Mucosa of stomach (tissue), 1 donor: Measurements from ENCODE around the gene MROH8.

ENCODE experiments used
- H3K27me3 ChIP-seq: one replicate; pipeline ENCODE4 v1.7.0; 2013; ENCODE audit warnings: mild to moderate bottlenecking, low read length; ENCODE audit not compliant: control insufficient read depth, insufficient read depth
- H3K36me3 ChIP-seq: one replicate; pipeline ENCODE4 v1.7.0; 2013; ENCODE audit warnings: low read length; ENCODE audit not compliant: control insufficient read depth, insufficient read depth
- H3K4me1 ChIP-seq: one replicate; pipeline ENCODE4 v1.7.0; 2013; ENCODE audit warnings: mild to moderate bottlenecking, low read length; ENCODE audit not compliant: control insufficient read depth, insufficient read depth
- H3K4me3 ChIP-seq: one replicate; pipeline ENCODE4 v1.7.0; 2013; ENCODE audit warnings: low read length
- H3K9ac ChIP-seq: one replicate; pipeline ENCODE4 v1.7.0; 2013; ENCODE audit warnings: mild to moderate bottlenecking, low read length, moderate library complexity
- H3K9me3 ChIP-seq: one replicate; pipeline ENCODE4 v1.7.0; 2013; ENCODE audit warnings: mild to moderate bottlenecking, low read length, moderate library complexity; ENCODE audit not compliant: control insufficient read depth
- donor health status: Pancreatic carcinoma.

The MROH8 gene

GRCh38 chr20:37209661-37210314 is 30.4 kb upstream of the MROH8 start:
- Histone ChIP-seq H3K4me1 (no peaks in the 10 kb centered on the region), H3K27me3 (no peaks in the 10 kb centered on the region), H3K9ac (no peak overlapping the region), H3K4me3 (no peak overlapping the region), H3K36me3 (peaks cover 17% of the 10 kb centered on the region), H3K9me3 (no peaks in the 10 kb centered on the region)

DNA sequence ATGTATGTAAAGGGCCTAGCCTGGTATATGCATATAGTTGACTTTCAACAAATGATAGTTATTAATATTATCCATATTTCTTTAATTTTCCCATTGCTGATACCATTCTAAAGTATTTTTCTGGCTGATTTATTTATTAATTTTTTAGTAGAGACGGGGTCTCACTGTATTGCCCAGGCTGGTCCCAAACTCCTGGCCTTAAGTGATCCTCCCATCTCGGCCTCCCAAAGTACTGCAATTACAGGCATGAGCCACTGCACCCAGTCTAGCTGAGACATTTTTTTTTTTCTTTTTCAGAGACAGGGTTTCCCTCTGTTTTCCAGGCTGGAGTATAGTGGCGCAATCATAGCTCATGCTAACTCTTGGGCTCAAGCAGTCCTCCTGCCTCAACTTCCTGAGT is 29.8 kb upstream of the MROH8 start:
- Histone ChIP-seq H3K9me3 (no peaks in the 10 kb centered on the region), H3K4me1 (no peaks in the 10 kb centered on the region), H3K27me3 (no peaks in the 10 kb centered on the region), H3K36me3 (peaks cover 23% of the 10 kb centered on the region), H3K9ac (no peak overlapping the region), H3K4me3 (no peak overlapping the region)

- Histone ChIP-seq H3K9me3 (no peaks in the 10 kb centered on the region), H3K36me3 (peaks cover 25% of the 10 kb centered on the region), H3K9ac (no peak overlapping the region)
Measured at GRCh38 chr20:37207171-37207570, 27.8 kb upstream of the MROH8 start.

GRCh38 chr20:37205794-37206193 is 26.4 kb upstream of the MROH8 start:
- Histone ChIP-seq H3K4me1 (no peaks in the 10 kb centered on the region), H3K9ac (no peak overlapping the region), H3K27me3 (no peaks in the 10 kb centered on the region), H3K36me3 (peaks cover 25% of the 10 kb centered on the region), H3K9me3 (no peaks in the 10 kb centered on the region), H3K4me3 (no peak overlapping the region)

More at GRCh38 chr20:37207171-37207570, 27.8 kb upstream of the MROH8 start:
- H3K27me3 ChIP-seq = no peaks in the 10 kb centered on the region
- H3K4me1 ChIP-seq = no peaks in the 10 kb centered on the region
- no peak overlapping the region for H3K4me3 ChIP-seq

DNA sequence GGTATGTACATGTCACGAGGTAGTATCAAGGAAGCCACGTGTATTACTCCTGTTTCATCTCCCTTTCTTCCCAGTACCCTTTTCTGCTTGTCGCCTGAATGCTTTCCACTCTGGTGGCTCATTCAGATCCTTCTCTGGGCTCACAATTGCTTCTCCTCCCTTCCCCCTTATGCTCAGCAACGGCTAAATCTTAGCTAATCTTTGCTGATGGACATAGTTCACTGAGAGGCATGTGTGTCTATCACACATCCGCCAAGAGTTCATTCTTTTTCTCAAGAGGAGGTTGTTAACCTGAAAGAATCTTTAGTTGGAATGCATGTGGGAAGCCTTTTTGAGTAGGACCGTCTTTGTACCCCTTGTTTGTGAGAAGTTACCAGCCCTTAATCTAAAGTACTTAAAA is 25.8 kb upstream of the MROH8 start:
- Histone ChIP-seq H3K4me3 (no peak overlapping the region), H3K27me3 (no peaks in the 10 kb centered on the region), H3K4me1 (no peaks in the 10 kb centered on the region), H3K9me3 (no peaks in the 10 kb centered on the region), H3K9ac (no peak overlapping the region), H3K36me3 (peaks cover 25% of the 10 kb centered on the region)

DNA sequence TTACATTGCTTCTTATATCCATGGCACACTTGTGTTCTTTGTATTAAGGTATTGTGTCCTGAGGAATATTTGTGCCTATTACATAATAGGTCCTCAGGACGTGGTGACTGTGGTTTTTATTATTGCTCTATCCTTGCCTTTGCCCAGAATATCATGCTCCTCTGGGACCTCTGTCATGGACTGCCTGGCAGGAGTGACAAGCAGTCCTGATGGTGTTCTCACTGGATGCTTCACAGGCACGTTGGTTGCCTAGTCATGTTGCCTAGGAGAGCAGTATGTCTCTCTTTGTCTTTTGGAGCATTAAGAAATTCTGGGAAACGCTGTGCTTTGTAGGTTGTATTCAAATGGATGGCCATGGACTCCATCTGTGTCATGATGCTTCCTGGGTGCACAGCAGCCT is 24.7 kb upstream of the MROH8 start:
- H3K36me3 ChIP-seq = peaks cover 28% of the 10 kb centered on the region
- H3K4me1 ChIP-seq = no peaks in the 10 kb centered on the region
- H3K27me3 ChIP-seq = no peaks in the 10 kb centered on the region
- no peak overlapping the region for H3K9ac ChIP-seq
- H3K4me3 ChIP-seq = no peak overlapping the region
- H3K9me3 ChIP-seq = no peaks in the 10 kb centered on the region

- H3K36me3 ChIP-seq = peaks cover 23% of the 10 kb centered on the region
- no peak overlapping the region for H3K9ac ChIP-seq
- H3K4me3 ChIP-seq = no peak overlapping the region
- no peaks in the 10 kb centered on the region for H3K9me3 ChIP-seq
- no peaks in the 10 kb centered on the region for H3K4me1 ChIP-seq
- H3K27me3 ChIP-seq = no peaks in the 10 kb centered on the region
Measured at GRCh38 chr20:37202267-37202943, 23.1 kb upstream of the MROH8 start.

DNA sequence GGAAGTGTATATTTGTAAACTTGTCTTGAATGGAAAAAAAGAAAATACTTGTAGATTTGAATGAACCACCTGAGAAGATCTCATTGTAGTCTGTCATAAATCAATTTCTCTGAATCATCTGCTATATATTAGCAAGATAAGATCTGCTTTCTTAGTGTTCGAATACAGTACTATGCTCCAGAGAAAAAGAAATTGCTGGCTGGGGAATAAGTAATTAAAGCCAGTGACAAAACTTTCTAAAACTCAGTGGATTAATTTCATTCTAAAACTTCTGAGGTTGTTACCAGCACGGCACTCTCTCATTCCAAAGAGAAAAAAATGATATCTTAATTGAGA is 22.4 kb upstream of the MROH8 start:
- Histone ChIP-seq H3K4me1 (no peaks in the 10 kb centered on the region), H3K4me3 (no peak overlapping the region), H3K9me3 (no peaks in the 10 kb centered on the region), H3K27me3 (no peaks in the 10 kb centered on the region), H3K9ac (no peak overlapping the region), H3K36me3 (peaks cover 18% of the 10 kb centered on the region)

DNA sequence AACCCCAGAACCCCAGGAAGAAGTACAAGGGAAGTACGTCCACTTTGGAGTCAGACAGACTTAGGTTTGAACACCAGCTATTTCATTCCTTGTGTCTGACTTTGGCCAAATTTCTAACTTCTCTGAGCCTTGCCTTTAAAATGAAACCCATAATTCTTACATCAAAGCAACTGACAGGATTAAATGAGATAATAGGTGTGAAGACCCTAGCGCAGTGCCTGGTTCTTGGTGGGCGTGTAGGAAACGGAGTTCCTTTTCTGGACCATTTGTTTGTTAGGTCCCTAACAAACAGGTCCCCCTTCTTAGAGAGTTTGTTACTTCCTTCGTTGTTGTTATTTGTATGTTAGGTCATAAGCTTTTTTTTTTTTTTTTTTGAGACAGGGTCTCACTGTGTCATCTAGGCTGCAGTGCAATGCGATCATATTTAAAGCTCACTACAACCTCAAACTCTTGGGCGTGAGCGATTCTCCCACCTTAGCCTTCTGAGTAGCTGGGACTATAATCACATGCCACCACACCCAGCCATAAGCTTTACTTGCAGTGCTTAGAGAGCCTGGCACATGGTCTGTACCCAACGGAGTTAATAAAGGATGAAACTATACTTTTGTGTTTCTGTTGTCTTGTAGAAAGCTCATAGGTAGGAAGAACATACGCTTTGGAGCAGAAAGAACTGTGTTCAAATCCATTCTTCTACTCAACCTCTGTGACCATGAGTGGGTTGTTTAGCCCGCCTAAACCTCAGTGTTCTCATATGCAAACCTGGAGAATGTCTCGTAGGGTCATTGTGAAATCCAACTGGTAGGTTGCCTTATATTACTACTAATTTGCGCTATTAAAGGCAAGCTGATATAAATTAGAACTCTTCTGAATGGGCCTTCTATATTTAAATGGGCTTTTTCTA is 21.8 kb upstream of the MROH8 start:
- Histone ChIP-seq H3K9ac (no peak overlapping the region), H3K36me3 (peaks cover 18% of the 10 kb centered on the region), H3K9me3 (no peaks in the 10 kb centered on the region)

DNA sequence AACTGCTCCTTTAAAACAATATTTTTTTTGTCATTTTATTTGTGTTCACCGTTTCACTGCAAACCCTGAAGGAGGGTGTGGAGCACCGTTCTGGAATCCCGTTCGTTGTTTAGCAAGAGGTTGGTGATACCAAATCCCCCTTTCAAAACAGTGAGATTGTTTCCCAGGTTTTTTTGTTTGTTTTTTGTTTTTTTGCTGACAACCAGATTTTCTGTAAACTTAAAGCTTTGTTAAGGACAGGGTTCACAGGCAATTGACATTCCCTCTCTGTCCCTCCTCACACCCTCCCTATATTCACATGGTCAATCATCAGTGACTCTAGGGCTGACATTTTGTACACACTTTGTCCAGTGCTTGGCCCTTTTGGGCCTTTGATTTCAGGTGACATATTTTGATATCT is 21.0 kb upstream of the MROH8 start:
- Histone ChIP-seq H3K9me3 (no peaks in the 10 kb centered on the region), H3K4me1 (no peaks in the 10 kb centered on the region), H3K4me3 (no peak overlapping the region), H3K9ac (no peak overlapping the region), H3K36me3 (peaks cover 18% of the 10 kb centered on the region), H3K27me3 (no peaks in the 10 kb centered on the region)

More for the DNA sequence above, 21.8 kb upstream of the MROH8 start:
- Histone ChIP-seq H3K4me1 (no peaks in the 10 kb centered on the region), H3K4me3 (no peak overlapping the region), H3K27me3 (no peaks in the 10 kb centered on the region)

DNA sequence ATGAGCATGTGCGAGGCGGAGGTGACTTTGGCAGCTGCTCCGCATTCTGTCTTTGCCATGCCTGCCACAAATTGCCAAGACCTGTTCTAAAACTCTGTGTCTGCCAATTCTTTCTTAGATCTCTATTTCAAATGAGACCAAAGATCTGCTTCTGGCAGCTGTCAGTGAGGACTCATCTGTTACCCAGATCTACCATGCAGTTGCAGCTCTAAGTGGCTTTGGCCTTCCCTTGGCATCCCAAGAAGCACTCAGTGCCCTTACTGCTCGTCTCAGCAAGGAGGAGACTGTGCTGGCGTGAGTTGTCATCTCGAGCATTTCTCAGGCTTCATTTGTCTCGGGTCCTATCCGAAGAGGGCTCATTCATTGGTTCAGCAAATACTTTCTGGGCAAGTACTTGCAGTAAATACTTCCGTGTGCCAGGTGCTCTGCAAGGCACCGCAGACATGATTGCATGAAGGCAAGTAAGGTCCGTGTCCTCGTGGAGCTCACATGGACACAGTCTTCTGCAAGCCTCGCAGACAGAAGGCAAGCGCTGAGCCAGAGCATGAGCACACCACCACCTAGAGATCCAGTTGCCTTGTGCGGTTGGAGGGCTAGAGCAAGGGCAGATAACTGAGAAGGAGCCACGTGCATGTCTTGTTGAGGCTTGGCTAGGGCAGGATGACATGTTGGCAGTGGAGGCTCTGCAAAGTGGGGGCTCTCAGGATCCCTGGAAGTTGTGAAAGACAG is 19.7 kb upstream of the MROH8 start:
- Histone ChIP-seq H3K36me3 (peaks cover 6% of the 10 kb centered on the region), H3K4me1 (no peaks in the 10 kb centered on the region), H3K4me3 (no peak overlapping the region), H3K27me3 (no peaks in the 10 kb centered on the region), H3K9me3 (no peaks in the 10 kb centered on the region), H3K9ac (no peak overlapping the region)
